HEK293 (cell line): ENCODE results near the gene MRPS18A.
A peak's percentile ranks its signal among the peaks of the same experiment; 100 is the strongest.

Experiments used
- BCL11A ChIP-seq: fragments of 450-650 bp; formaldehyde crosslinking; IDR thresholded peaks from 2 replicates; pipeline ENCODE4 v1.5.1; 2016; ENCODE audit warnings: low read depth, missing biosample characterization, missing genetic modification characterization
- FEZF1 ChIP-seq: fragments of 450-650 bp; formaldehyde crosslinking; IDR thresholded peaks from 2 replicates; pipeline ENCODE4 v1.5.1; 2016; ENCODE audit warnings: missing biosample characterization, missing genetic modification characterization
- GLIS1 ChIP-seq: fragments of 450-650 bp; formaldehyde crosslinking; IDR thresholded peaks from 2 replicates; pipeline ENCODE4 v1.5.1; 2016; ENCODE audit warnings: missing biosample characterization, missing genetic modification characterization
- KLF10 ChIP-seq: fragments of 450-650 bp; IDR thresholded peaks from 2 replicates; pipeline ENCODE4 v1.5.1; 2018; ENCODE audit warnings: missing biosample characterization, mild to moderate bottlenecking, missing genetic modification characterization
- KLF16 ChIP-seq: fragments of 450-650 bp; formaldehyde crosslinking; IDR thresholded peaks from 2 replicates; pipeline ENCODE4 v1.5.1; 2017; ENCODE audit warnings: missing biosample characterization, missing genetic modification characterization
- SP2 ChIP-seq: fragments of 450-650 bp; formaldehyde crosslinking; IDR thresholded peaks from 2 replicates; pipeline ENCODE4 v1.5.1; 2016; ENCODE audit warnings: missing biosample characterization, missing genetic modification characterization
- SP3 ChIP-seq: fragments of 450-650 bp; formaldehyde crosslinking; IDR thresholded peaks from 2 replicates; pipeline ENCODE4 v1.5.1; 2016; ENCODE audit warnings: missing biosample characterization, missing genetic modification characterization
- ZBTB20 ChIP-seq: fragments of 450-650 bp; formaldehyde crosslinking; IDR thresholded peaks from 2 replicates; pipeline ENCODE4 v1.5.1; 2016; ENCODE audit warnings: missing biosample characterization, missing genetic modification characterization
- ZFP41 ChIP-seq: fragments of 450-650 bp; formaldehyde crosslinking; IDR thresholded peaks from 2 replicates; pipeline ENCODE4 v1.5.1; 2016; ENCODE audit warnings: missing biosample characterization, missing genetic modification characterization, borderline replicate concordance
- ZIC2 ChIP-seq: fragments of 450-650 bp; formaldehyde crosslinking; IDR thresholded peaks from 2 replicates; pipeline ENCODE4 v1.5.1; 2016; ENCODE audit warnings: missing biosample characterization, missing genetic modification characterization
- ZNF24 ChIP-seq: fragments of 450-650 bp; formaldehyde crosslinking; IDR thresholded peaks from 2 replicates; pipeline ENCODE4 v1.5.1; 2016; ENCODE audit warnings: missing biosample characterization, missing genetic modification characterization
- ZNF266 ChIP-seq: fragments of 450-650 bp; formaldehyde crosslinking; IDR thresholded peaks from 2 replicates; pipeline ENCODE4 v1.5.1; 2016; ENCODE audit warnings: missing biosample characterization, missing genetic modification characterization, low read depth
- ZNF302 ChIP-seq: fragments of 450-650 bp; formaldehyde crosslinking; IDR thresholded peaks from 2 replicates; pipeline ENCODE4 v1.5.1; 2016; ENCODE audit warnings: missing biosample characterization, missing genetic modification characterization, low read depth
- ZNF560 ChIP-seq: fragments of 450-650 bp; formaldehyde crosslinking; IDR thresholded peaks from 2 replicates; pipeline ENCODE4 v1.5.1; 2017; ENCODE audit warnings: missing biosample characterization, missing genetic modification characterization, borderline replicate concordance
- ZNF624 ChIP-seq: fragments of 450-650 bp; formaldehyde crosslinking; IDR thresholded peaks from 2 replicates; pipeline ENCODE4 v1.5.1; 2017; ENCODE audit warnings: missing biosample characterization, missing genetic modification characterization
- ZNF629 ChIP-seq: fragments of 450-650 bp; formaldehyde crosslinking; IDR thresholded peaks from 2 replicates; pipeline ENCODE4 v1.5.1; 2017; ENCODE audit warnings: missing biosample characterization, missing genetic modification characterization
- ZSCAN23 ChIP-seq: fragments of 450-650 bp; formaldehyde crosslinking; IDR thresholded peaks from 2 replicates; pipeline ENCODE4 v1.5.1; 2016; ENCODE audit warnings: missing biosample characterization, missing genetic modification characterization
- ZSCAN30 ChIP-seq: fragments of 450-650 bp; IDR thresholded peaks from 2 replicates; pipeline ENCODE4 v1.5.1; 2018; ENCODE audit warnings: missing biosample characterization, mild to moderate bottlenecking, missing genetic modification characterization, moderate library complexity
- TF ChIP-seq, protein P1 (sequence below): fragments of 450-650 bp; formaldehyde crosslinking; IDR thresholded peaks from 2 replicates; pipeline ENCODE4 v1.5.1; 2016; ENCODE audit warnings: missing biosample characterization, missing genetic modification characterization
- TF ChIP-seq, protein P2 (sequence below): fragments of 450-650 bp; IDR thresholded peaks from 2 replicates; pipeline ENCODE4 v1.5.1; 2018; ENCODE audit warnings: missing biosample characterization, missing genetic modification characterization
- TF ChIP-seq, protein P3 (sequence below): fragments of 450-650 bp; formaldehyde crosslinking; IDR thresholded peaks from 2 replicates; pipeline ENCODE4 v1.5.1; 2017; ENCODE audit warnings: missing biosample characterization, missing genetic modification characterization
- TF ChIP-seq, protein P4 (sequence below): fragments of 450-650 bp; formaldehyde crosslinking; IDR thresholded peaks from 2 replicates; pipeline ENCODE4 v1.5.1; 2016; ENCODE audit warnings: missing biosample characterization, missing genetic modification characterization
- TF ChIP-seq, protein P5 (sequence below): fragments of 450-650 bp; formaldehyde crosslinking; IDR thresholded peaks from 2 replicates; pipeline ENCODE4 v1.5.1; 2016; ENCODE audit warnings: missing biosample characterization, missing genetic modification characterization
- TF ChIP-seq, protein P6 (sequence below): fragments of 450-650 bp; formaldehyde crosslinking; IDR thresholded peaks from 2 replicates; pipeline ENCODE4 v1.5.1; 2016; ENCODE audit warnings: missing biosample characterization, missing genetic modification characterization
- TF ChIP-seq, protein P7 (sequence below): fragments of 450-650 bp; formaldehyde crosslinking; IDR thresholded peaks from 2 replicates; pipeline ENCODE4 v1.5.1; 2017; ENCODE audit warnings: missing biosample characterization, missing genetic modification characterization

The MRPS18A gene

DNA sequence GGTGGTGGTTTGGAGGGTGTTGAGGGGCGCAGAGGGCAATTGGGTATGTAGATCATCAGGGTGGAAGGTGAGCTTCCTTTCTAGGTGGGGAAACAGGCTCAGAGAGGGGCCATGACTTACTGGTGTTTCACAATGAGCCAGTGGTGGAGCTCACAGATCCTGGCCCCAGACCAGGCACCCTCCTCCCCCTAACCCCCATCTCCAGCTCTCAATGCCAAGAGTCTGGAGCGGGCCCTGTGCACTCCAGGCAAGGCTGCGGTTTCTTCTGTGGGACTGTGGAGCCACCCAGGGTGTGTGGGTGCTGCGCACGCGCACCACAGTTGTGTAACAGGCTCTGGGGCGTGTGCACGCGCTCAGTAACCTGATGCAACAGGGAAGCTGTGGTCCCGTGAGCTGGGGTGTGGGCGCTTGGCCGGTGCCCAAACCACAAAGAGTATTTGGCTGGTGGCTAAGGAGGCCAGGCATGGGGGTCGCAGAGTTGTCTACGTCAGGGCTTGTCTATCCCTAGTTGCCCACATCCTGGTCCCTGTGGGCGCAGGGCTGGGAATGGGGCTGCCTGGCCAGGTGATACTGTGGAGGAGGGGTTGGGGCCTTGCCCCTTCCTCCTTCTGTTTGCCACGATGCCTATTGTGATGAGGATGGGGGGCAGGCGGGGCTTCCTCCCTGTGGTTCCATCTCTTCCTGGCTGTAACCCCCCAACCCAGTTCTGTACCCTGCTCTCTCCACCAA is 37.5 kb upstream of the MRPS18A start (continued):
- TF ChIP-seq, protein P1, sequence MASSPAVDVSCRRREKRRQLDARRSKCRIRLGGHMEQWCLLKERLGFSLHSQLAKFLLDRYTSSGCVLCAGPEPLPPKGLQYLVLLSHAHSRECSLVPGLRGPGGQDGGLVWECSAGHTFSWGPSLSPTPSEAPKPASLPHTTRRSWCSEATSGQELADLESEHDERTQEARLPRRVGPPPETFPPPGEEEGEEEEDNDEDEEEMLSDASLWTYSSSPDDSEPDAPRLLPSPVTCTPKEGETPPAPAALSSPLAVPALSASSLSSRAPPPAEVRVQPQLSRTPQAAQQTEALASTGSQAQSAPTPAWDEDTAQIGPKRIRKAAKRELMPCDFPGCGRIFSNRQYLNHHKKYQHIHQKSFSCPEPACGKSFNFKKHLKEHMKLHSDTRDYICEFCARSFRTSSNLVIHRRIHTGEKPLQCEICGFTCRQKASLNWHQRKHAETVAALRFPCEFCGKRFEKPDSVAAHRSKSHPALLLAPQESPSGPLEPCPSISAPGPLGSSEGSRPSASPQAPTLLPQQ (tag by site-specific recombination) = peak; percentile 94
- peak; percentile 56; the same call in 1 of the 2 replicates for TF ChIP-seq FEZF1 (tag by site-specific recombination)
- TF ChIP-seq ZBTB20 = 0 out of 2 replicates have a peak, but pooled peaks have one; percentile 23
- TF ChIP-seq ZNF24 (tag by site-specific recombination) = peak; percentile 87
- TF ChIP-seq ZFP41 (tag by site-specific recombination) = no peak
- TF ChIP-seq, protein P2, sequence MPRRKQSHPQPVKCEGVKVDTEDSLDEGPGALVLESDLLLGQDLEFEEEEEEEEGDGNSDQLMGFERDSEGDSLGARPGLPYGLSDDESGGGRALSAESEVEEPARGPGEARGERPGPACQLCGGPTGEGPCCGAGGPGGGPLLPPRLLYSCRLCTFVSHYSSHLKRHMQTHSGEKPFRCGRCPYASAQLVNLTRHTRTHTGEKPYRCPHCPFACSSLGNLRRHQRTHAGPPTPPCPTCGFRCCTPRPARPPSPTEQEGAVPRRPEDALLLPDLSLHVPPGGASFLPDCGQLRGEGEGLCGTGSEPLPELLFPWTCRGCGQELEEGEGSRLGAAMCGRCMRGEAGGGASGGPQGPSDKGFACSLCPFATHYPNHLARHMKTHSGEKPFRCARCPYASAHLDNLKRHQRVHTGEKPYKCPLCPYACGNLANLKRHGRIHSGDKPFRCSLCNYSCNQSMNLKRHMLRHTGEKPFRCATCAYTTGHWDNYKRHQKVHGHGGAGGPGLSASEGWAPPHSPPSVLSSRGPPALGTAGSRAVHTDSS (tag by site-specific recombination) = peak; percentile 49
- peak; percentile 41; the same call in 1 of the 2 replicates for TF ChIP-seq KLF16
- peak; percentile 73 for TF ChIP-seq ZNF629
- peak; percentile 83 for TF ChIP-seq GLIS1 (tag by site-specific recombination)
- TF ChIP-seq, protein P3, sequence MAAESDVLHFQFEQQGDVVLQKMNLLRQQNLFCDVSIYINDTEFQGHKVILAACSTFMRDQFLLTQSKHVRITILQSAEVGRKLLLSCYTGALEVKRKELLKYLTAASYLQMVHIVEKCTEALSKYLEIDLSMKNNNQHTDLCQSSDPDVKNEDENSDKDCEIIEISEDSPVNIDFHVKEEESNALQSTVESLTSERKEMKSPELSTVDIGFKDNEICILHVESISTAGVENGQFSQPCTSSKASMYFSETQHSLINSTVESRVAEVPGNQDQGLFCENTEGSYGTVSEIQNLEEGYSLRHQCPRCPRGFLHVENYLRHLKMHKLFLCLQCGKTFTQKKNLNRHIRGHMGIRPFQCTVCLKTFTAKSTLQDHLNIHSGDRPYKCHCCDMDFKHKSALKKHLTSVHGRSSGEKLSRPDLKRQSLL (tag by site-specific recombination) = peak; percentile 79
- peak; percentile 62; the same call in 1 of the 2 replicates for TF ChIP-seq ZSCAN30 (tag by site-specific recombination)
- no peak for TF ChIP-seq ZNF560 (tag by site-specific recombination)
- TF ChIP-seq SP2 (tag by site-specific recombination) = peak; percentile 46
- TF ChIP-seq, protein P4, sequence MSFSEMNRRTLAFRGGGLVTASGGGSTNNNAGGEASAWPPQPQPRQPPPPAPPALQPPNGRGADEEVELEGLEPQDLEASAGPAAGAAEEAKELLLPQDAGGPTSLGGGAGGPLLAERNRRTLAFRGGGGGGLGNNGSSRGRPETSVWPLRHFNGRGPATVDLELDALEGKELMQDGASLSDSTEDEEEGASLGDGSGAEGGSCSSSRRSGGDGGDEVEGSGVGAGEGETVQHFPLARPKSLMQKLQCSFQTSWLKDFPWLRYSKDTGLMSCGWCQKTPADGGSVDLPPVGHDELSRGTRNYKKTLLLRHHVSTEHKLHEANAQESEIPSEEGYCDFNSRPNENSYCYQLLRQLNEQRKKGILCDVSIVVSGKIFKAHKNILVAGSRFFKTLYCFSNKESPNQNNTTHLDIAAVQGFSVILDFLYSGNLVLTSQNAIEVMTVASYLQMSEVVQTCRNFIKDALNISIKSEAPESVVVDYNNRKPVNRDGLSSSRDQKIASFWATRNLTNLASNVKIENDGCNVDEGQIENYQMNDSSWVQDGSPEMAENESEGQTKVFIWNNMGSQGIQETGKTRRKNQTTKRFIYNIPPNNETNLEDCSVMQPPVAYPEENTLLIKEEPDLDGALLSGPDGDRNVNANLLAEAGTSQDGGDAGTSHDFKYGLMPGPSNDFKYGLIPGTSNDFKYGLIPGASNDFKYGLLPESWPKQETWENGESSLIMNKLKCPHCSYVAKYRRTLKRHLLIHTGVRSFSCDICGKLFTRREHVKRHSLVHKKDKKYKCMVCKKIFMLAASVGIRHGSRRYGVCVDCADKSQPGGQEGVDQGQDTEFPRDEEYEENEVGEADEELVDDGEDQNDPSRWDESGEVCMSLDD (tag by site-specific recombination) = peak; percentile 73
- peak; percentile 71 for TF ChIP-seq ZIC2 (tag by site-specific recombination)
- TF ChIP-seq, protein P5, sequence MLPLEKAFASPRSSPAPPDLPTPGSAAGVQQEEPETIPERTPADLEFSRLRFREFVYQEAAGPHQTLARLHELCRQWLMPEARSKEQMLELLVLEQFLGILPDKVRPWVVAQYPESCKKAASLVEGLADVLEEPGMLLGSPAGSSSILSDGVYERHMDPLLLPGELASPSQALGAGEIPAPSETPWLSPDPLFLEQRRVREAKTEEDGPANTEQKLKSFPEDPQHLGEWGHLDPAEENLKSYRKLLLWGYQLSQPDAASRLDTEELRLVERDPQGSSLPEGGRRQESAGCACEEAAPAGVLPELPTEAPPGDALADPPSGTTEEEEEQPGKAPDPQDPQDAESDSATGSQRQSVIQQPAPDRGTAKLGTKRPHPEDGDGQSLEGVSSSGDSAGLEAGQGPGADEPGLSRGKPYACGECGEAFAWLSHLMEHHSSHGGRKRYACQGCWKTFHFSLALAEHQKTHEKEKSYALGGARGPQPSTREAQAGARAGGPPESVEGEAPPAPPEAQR (tag by site-specific recombination) = peak; percentile 21; the same call in 1 of the 2 replicates
- TF ChIP-seq BCL11A (tag by site-specific recombination) = no peak
- TF ChIP-seq ZSCAN23 = peak; percentile 65; the same call in 1 of the 2 replicates
- TF ChIP-seq, protein P6, sequence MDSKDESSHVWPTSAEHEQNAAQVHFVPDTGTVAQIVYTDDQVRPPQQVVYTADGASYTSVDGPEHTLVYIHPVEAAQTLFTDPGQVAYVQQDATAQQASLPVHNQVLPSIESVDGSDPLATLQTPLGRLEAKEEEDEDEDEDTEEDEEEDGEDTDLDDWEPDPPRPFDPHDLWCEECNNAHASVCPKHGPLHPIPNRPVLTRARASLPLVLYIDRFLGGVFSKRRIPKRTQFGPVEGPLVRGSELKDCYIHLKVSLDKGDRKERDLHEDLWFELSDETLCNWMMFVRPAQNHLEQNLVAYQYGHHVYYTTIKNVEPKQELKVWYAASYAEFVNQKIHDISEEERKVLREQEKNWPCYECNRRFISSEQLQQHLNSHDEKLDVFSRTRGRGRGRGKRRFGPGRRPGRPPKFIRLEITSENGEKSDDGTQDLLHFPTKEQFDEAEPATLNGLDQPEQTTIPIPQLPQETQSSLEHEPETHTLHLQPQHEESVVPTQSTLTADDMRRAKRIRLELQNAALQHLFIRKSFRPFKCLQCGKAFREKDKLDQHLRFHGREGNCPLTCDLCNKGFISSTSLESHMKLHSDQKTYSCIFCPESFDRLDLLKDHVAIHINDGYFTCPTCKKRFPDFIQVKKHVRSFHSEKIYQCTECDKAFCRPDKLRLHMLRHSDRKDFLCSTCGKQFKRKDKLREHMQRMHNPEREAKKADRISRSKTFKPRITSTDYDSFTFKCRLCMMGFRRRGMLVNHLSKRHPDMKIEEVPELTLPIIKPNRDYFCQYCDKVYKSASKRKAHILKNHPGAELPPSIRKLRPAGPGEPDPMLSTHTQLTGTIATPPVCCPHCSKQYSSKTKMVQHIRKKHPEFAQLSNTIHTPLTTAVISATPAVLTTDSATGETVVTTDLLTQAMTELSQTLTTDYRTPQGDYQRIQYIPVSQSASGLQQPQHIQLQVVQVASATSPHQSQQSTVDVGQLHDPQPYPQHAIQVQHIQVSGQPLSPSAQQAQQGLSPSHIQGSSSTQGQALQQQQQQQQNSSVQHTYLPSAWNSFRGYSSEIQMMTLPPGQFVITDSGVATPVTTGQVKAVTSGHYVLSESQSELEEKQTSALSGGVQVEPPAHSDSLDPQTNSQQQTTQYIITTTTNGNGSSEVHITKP (tag by site-specific recombination) = peak; percentile 65; the same call in 1 of the 2 replicates
- no peak for TF ChIP-seq ZNF302
- peak; percentile 26; the same call in 1 of the 2 replicates for TF ChIP-seq SP3 (tag by site-specific recombination)
- TF ChIP-seq ZNF624 (tag by site-specific recombination) = no peak
- peak; percentile 94 for TF ChIP-seq ZNF266 (tag by site-specific recombination)
- TF ChIP-seq KLF10 (tag by site-specific recombination) = peak; percentile 84
- TF ChIP-seq, protein P7, sequence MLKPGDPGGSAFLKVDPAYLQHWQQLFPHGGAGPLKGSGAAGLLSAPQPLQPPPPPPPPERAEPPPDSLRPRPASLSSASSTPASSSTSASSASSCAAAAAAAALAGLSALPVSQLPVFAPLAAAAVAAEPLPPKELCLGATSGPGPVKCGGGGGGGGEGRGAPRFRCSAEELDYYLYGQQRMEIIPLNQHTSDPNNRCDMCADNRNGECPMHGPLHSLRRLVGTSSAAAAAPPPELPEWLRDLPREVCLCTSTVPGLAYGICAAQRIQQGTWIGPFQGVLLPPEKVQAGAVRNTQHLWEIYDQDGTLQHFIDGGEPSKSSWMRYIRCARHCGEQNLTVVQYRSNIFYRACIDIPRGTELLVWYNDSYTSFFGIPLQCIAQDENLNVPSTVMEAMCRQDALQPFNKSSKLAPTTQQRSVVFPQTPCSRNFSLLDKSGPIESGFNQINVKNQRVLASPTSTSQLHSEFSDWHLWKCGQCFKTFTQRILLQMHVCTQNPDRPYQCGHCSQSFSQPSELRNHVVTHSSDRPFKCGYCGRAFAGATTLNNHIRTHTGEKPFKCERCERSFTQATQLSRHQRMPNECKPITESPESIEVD = peak; percentile 85
